Panc1 (cell line): Measurements from ENCODE around the gene CMKLR1. TPM values are rescaled to one million over a fixed set of nuclear protein-coding genes. Genes with fewer than 3 reads are reported as not detected.

Experiments
- ATAC-seq: fragments of 200-7000 bp; cut with Tn5 transposase; 2 replicates; pipeline ENCODE4 v1.9.1; 2020; ENCODE audit warnings: mild to moderate bottlenecking, moderate library complexity
- BruUV-seq: library from RNA; stranded (reverse); fragments of 400-500 nt; replicated peaks from 2 replicates; lab custom pipeline; 2021; lab: Mats Ljungman, UMichigan
- CTCF ChIA-PET: fragments of 300-600 bp; sonication (Branson Sonifier 250); formaldehyde crosslinking; loops from one replicate; lab custom pipeline; 2022; ENCODE audit warnings: antibody characterized with exemption; lab: Charles Lee
- POLR2A ChIA-PET: fragments of 300-600 bp; sonication (Branson Sonifier 250); formaldehyde crosslinking; loops from one replicate; lab custom pipeline; 2022; ENCODE audit warnings: antibody characterized with exemption; lab: Charles Lee
- DNase-seq: peaks from one replicate; pipeline ENCODE4 v3.0.0-alpha.2; 2010; ENCODE audit warnings: low read depth, low spot score
- H3K27ac ChIP-seq: 2 replicates; pipeline ENCODE4 v1.5.1; 2011; ENCODE audit warnings: mild to moderate bottlenecking, low read length, inconsistent platforms
- H3K27me3 ChIP-seq: fragments of 200-500 bp; sonication (Bioruptor generic); 2 replicates; pipeline ENCODE4 v1.6.0; 2014; ENCODE audit warnings: low read length, inconsistent platforms; ENCODE audit not compliant: control insufficient read depth, insufficient read depth
- H3K36me3 ChIP-seq: fragments of 200-500 bp; sonication (Bioruptor generic); 2 replicates; pipeline ENCODE4 v1.5.1; 2014; ENCODE audit warnings: inconsistent platforms, mild to moderate bottlenecking, low read length, moderate library complexity; ENCODE audit not compliant: control insufficient read depth, insufficient read depth
- H3K4me1 ChIP-seq: 2 replicates; pipeline ENCODE4 v1.5.1; 2011; ENCODE audit warnings: inconsistent platforms, mild to moderate bottlenecking, low read length, moderate library complexity; ENCODE audit not compliant: control insufficient read depth, insufficient read depth
- H3K4me3 ChIP-seq, 2 experiments: 2 replicates each; pipeline ENCODE4 v1.5.1; 2011 to 2012; ENCODE audit warnings: low read depth in 2 of 2, low read length in 2 of 2, mild to moderate bottlenecking in 2 of 2, inconsistent platforms in 1 of 2, moderate library complexity in 1 of 2
- H3K9me3 ChIP-seq: fragments of 200-500 bp; sonication (Bioruptor generic); 2 replicates; pipeline ENCODE4 v1.5.1; 2014; ENCODE audit warnings: low read depth, mild to moderate bottlenecking, inconsistent platforms, low read length, moderate library complexity; ENCODE audit not compliant: control insufficient read depth, insufficient read depth
- POLR2AphosphoS5 ChIP-seq: IDR thresholded peaks from 2 replicates; pipeline ENCODE4 v1.6.1; 2012; ENCODE audit warnings: mild to moderate bottlenecking, low read depth, low read length, moderate library complexity
- SIN3A ChIP-seq: IDR thresholded peaks from 2 replicates; pipeline ENCODE4 v1.6.1; 2012; ENCODE audit warnings: low read depth, mild to moderate bottlenecking, low read length, moderate library complexity, borderline replicate concordance; ENCODE audit not compliant: insufficient read depth
- TCF7L2 ChIP-seq: IDR thresholded peaks from 2 replicates; pipeline ENCODE4 v1.6.1; 2011; ENCODE audit warnings: mild to moderate bottlenecking, low read depth, low read length, inconsistent platforms
- in situ Hi-C: cut with HindIII; loops from 2 replicates; pipeline ENCODE4 v1.10.0; 2016; ENCODE audit warnings: low sequenced_read_pairs, low pct_unique_long_range_greater_than_20kb
- intact Hi-C: fragments of 100-400 bp; cut with micrococcal nuclease; formaldehyde crosslinking; loops from one replicate; pipeline ENCODE4 v1.10.0; 2022; ENCODE audit not compliant: unreplicated experiment
- total RNA-seq: library from RNA; stranded (reverse); gene quantifications from one replicate; pipeline ENCODE4 v1.2.1, GENCODE V29; 2021; ENCODE audit not compliant: unreplicated experiment
- TF ChIP-seq, protein P1 (sequence below): fragments of 450-650 bp; IDR thresholded peaks from 2 replicates; pipeline ENCODE4 v1.5.1; 2017; ENCODE audit warnings: mild to moderate bottlenecking
- TF ChIP-seq, protein P2 (sequence below), 2 experiments: IDR thresholded peaks; 2 replicates each; pipeline ENCODE4 v1.6.1; 2011 to 2012; ENCODE audit warnings: low read depth in 2 of 2, control low read depth in 1 of 2, low read length in 1 of 2, mild to moderate bottlenecking in 1 of 2, moderate library complexity in 1 of 2; ENCODE audit not compliant: insufficient read depth in 1 of 2

CMKLR1 gene
- total RNA-seq, 1 experiment from 2014 or later, result 0.03 TPM

DNA sequence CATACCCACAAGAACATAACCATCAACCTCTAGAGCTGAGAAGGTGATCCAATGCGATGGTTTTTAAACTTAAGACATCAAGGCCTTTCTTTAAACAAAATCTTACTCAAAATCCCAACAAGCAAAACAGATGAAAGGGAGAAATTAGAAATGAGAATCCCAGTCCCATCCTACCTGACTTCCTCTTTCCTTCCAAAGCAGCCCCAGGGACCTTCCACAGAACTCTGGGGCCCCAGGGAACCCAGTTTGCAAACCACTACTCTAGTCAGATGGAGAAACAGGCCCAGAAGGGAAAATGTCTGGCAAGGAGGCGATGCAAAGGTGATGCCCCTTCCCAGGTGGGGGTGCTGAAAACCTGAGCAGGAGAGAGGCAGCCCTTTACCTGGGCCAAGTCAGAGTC is 29.0 kb upstream of the CMKLR1 start:
- Histone ChIP-seq H3K4me3 (no peak overlapping the region), H3K27ac (no peak overlapping the region), H3K9me3 (no peaks in the 10 kb centered on the region), H3K27me3 (no peaks in the 10 kb centered on the region), H3K4me1 (no peaks in the 10 kb centered on the region), H3K36me3 (no peaks in the 10 kb centered on the region)
- ATAC-seq (no peak), DNase-seq (no peak)
- ChIA-PET POLR2A (interaction anchor here (0.6 kb wide), 1 partner anchor 161 kb away, joined by 3 read pairs; no protein-coding TSS in a partner anchor), CTCF (no interaction called here)
- no TSS peak for BruUV-seq
- in situ Hi-C loops (no loop called here), intact Hi-C loops (no loop called here)
- TF ChIP-seq, protein P1, sequence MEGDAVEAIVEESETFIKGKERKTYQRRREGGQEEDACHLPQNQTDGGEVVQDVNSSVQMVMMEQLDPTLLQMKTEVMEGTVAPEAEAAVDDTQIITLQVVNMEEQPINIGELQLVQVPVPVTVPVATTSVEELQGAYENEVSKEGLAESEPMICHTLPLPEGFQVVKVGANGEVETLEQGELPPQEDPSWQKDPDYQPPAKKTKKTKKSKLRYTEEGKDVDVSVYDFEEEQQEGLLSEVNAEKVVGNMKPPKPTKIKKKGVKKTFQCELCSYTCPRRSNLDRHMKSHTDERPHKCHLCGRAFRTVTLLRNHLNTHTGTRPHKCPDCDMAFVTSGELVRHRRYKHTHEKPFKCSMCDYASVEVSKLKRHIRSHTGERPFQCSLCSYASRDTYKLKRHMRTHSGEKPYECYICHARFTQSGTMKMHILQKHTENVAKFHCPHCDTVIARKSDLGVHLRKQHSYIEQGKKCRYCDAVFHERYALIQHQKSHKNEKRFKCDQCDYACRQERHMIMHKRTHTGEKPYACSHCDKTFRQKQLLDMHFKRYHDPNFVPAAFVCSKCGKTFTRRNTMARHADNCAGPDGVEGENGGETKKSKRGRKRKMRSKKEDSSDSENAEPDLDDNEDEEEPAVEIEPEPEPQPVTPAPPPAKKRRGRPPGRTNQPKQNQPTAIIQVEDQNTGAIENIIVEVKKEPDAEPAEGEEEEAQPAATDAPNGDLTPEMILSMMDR, result no peak
- TF ChIP-seq SIN3A (no peak), POLR2AphosphoS5 (no peak), TCF7L2 (no peak)
- TF ChIP-seq, protein P2, sequence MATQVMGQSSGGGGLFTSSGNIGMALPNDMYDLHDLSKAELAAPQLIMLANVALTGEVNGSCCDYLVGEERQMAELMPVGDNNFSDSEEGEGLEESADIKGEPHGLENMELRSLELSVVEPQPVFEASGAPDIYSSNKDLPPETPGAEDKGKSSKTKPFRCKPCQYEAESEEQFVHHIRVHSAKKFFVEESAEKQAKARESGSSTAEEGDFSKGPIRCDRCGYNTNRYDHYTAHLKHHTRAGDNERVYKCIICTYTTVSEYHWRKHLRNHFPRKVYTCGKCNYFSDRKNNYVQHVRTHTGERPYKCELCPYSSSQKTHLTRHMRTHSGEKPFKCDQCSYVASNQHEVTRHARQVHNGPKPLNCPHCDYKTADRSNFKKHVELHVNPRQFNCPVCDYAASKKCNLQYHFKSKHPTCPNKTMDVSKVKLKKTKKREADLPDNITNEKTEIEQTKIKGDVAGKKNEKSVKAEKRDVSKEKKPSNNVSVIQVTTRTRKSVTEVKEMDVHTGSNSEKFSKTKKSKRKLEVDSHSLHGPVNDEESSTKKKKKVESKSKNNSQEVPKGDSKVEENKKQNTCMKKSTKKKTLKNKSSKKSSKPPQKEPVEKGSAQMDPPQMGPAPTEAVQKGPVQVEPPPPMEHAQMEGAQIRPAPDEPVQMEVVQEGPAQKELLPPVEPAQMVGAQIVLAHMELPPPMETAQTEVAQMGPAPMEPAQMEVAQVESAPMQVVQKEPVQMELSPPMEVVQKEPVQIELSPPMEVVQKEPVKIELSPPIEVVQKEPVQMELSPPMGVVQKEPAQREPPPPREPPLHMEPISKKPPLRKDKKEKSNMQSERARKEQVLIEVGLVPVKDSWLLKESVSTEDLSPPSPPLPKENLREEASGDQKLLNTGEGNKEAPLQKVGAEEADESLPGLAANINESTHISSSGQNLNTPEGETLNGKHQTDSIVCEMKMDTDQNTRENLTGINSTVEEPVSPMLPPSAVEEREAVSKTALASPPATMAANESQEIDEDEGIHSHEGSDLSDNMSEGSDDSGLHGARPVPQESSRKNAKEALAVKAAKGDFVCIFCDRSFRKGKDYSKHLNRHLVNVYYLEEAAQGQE (IDR thresholded peaks at IDR 0.05; ENCODE audit: insufficient read depth in 1 of 2, low read depth in 2 of 2, low read length in 1 of 2), result no peak

DNA sequence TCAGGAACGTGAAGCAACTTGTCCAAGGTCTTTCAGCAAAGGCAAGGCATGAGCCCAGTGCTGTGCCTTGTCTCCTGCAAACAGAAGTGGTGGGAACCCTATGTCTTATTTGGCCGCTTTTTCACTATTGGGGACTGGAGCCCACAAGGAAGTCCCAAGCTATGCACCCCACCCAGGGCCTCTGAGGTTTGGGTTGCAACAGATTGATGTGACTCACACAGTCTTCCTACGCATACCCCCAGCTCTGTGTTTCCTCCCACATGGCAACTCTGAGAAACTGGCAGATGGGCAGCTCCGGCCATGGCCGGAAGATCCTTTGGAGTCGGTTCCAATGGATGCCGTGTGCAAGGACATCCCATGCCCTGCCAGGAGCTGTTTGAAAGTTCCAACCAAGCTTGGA is 28.3 kb upstream of the CMKLR1 start:
- ChIA-PET CTCF (no interaction called here), POLR2A (interaction anchor here (0.6 kb wide), 1 partner anchor 160 kb away, joined by 3 read pairs; no protein-coding TSS in a partner anchor)
- in situ Hi-C loops, result no loop called here
- no peak for DNase-seq
- Histone ChIP-seq H3K4me1 (no peaks in the 10 kb centered on the region), H3K36me3 (no peaks in the 10 kb centered on the region), H3K27ac (no peak overlapping the region), H3K4me3 (no peak overlapping the region), H3K27me3 (no peaks in the 10 kb centered on the region), H3K9me3 (no peaks in the 10 kb centered on the region)
- intact Hi-C loops, result no loop called here
- no peak for TF ChIP-seq SIN3A
- TF ChIP-seq, protein P1, result no peak
- TF ChIP-seq POLR2AphosphoS5, result no peak
- no peak for TF ChIP-seq TCF7L2
- TF ChIP-seq, protein P2 (IDR thresholded peaks at IDR 0.05; ENCODE audit: insufficient read depth in 1 of 2, low read depth in 2 of 2, low read length in 1 of 2), result no peak
- no TSS peak for BruUV-seq
- no peak for ATAC-seq
